ENCODE measurements around the gene FANK1. TPM values are rescaled to one million over a fixed set of nuclear protein-coding genes. Genes with fewer than 3 reads are reported as not detected.

FANK1 gene
- total RNA-seq, 1 experiment from 2014 or later = 2.5 TPM

- Mint-ChIP-seq H3K27ac (ENCODE audit: low read depth, unreplicated experiment) (no peak overlapping the region), H3K4me1 (ENCODE audit: insufficient read depth, unreplicated experiment) (no peaks in the 10 kb centered on the region), H3K27me3 (ENCODE audit: insufficient read depth, unreplicated experiment) (no peaks in the 10 kb centered on the region), H3K4me3 (ENCODE audit: unreplicated experiment) (no peak overlapping the region), H3K9me3 (ENCODE audit: unreplicated experiment) (no peaks in the 10 kb centered on the region), H3K36me3 (ENCODE audit: insufficient read depth, unreplicated experiment) (peaks cover 40% of the 10 kb centered on the region)
- ChIA-PET POLR2A (no interaction called here), CTCF (no interaction called here)
- no peak for DNase-seq (ENCODE audit: unreplicated experiment)
- intact Hi-C loops (cut with micrococcal nuclease) = no loop called here
- BruUV-seq (replicated peaks) = no TSS peak
- no peak for TF ChIP-seq CTCF (IDR thresholded peaks at IDR 0.05; ENCODE audit: unreplicated experiment)
Measured at GRCh38 chr10:125859128-125859817, 37.1 kb upstream of the FANK1 start.

DNA sequence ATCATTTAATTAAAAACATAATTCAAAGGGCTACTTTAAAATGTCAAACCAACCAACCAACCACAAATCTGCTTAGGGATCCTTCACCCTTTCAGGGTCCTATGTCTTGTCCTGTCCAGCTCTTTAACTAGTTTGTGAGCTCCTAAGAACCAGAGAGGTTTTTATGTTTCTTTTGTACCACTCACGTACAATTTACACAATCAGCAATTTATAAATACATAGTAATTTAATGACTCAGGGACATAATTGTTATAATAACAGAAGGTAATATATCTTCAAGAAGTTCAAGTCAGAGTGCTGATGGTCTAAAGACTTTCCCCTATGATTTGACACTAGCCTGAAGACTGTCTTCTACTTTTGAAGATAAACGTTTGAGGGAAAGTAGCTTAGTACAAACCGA, 31.2 kb upstream of the FANK1 start:
- no TSS peak for BruUV-seq (replicated peaks)
- H3K36me3 Mint-ChIP-seq (ENCODE audit: insufficient read depth, unreplicated experiment) = peaks cover 35% of the 10 kb centered on the region
- H3K4me3 Mint-ChIP-seq (ENCODE audit: unreplicated experiment) = no peak overlapping the region
- no peak overlapping the region for H3K27ac Mint-ChIP-seq (ENCODE audit: low read depth, unreplicated experiment)
- no peak for DNase-seq (ENCODE audit: unreplicated experiment)
- ChIA-PET CTCF (interaction anchor here (0.7 to 3.6 kb wide), 5 partner anchors 9 to 638 kb away, joined by 3 to 13 read pairs (median 4); no protein-coding TSS in a partner anchor), POLR2A (interaction anchor here (1.2 to 1.6 kb wide), 2 partner anchors 8 to 28 kb away, joined by 4 read pairs; no protein-coding TSS in a partner anchor)
- no peaks in the 10 kb centered on the region for H3K9me3 Mint-ChIP-seq (ENCODE audit: unreplicated experiment)
- H3K27me3 Mint-ChIP-seq (ENCODE audit: insufficient read depth, unreplicated experiment) = no peaks in the 10 kb centered on the region
- H3K4me1 Mint-ChIP-seq (ENCODE audit: insufficient read depth, unreplicated experiment) = peaks cover 9% of the 10 kb centered on the region
- intact Hi-C loops (cut with micrococcal nuclease) = no loop called here
- TF ChIP-seq CTCF (IDR thresholded peaks at IDR 0.05; ENCODE audit: unreplicated experiment) = no peak

DNA sequence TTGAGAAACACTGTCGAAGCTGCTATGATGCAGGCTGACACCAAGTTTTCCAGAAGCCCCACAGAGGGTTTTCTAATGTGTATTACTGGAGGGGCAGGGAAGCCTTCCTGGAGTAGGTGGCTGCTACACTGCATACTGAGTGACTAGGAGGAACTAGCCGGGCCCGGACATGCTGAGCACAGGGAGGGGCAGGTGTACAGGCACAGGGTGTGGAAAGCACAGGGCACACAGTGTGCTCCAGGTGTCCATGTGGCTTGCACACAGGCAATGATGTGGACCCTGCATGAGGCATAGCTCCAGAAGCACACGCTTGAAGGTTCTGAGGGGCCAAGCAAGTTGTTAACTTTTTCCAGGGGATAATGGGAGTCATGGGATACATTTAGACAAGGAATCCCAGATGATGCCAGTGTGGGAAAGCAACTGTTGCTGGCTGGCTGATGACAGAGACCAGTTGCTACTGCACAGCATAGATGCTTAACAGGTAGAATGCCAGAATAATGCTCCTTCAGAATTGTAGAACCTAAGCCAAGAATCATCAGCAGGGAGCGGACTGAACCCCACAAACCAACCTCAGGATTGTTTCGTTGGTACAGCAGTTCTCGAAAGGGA, 29.8 kb upstream of the FANK1 start:
- H3K9me3 Mint-ChIP-seq (ENCODE audit: unreplicated experiment) = no peaks in the 10 kb centered on the region
- ChIA-PET CTCF (interaction anchor here (0.5 to 2.2 kb wide), 4 partner anchors 17 to 1293 kb away, joined by 3 to 6 read pairs (median 4); no protein-coding TSS in a partner anchor), POLR2A (interaction anchor here (0.6 to 1.2 kb wide), 4 partner anchors 9 to 31 kb away, joined by 3 to 5 read pairs (median 4); no protein-coding TSS in a partner anchor)
- H3K36me3 Mint-ChIP-seq (ENCODE audit: insufficient read depth, unreplicated experiment) = peaks cover 32% of the 10 kb centered on the region
- intact Hi-C loops (cut with micrococcal nuclease) = no loop called here
- H3K27ac Mint-ChIP-seq (ENCODE audit: low read depth, unreplicated experiment) = peak overlapping the region; percentile 27
- DNase-seq (ENCODE audit: unreplicated experiment) = peak; percentile 9
- TF ChIP-seq CTCF (IDR thresholded peaks at IDR 0.05; ENCODE audit: unreplicated experiment) = no peak
- H3K4me3 Mint-ChIP-seq (ENCODE audit: unreplicated experiment) = peak overlapping the region; percentile 20
- peaks cover 9% of the 10 kb centered on the region for H3K4me1 Mint-ChIP-seq (ENCODE audit: insufficient read depth, unreplicated experiment)
- H3K27me3 Mint-ChIP-seq (ENCODE audit: insufficient read depth, unreplicated experiment) = no peaks in the 10 kb centered on the region
- no TSS peak for BruUV-seq (replicated peaks)

DNA sequence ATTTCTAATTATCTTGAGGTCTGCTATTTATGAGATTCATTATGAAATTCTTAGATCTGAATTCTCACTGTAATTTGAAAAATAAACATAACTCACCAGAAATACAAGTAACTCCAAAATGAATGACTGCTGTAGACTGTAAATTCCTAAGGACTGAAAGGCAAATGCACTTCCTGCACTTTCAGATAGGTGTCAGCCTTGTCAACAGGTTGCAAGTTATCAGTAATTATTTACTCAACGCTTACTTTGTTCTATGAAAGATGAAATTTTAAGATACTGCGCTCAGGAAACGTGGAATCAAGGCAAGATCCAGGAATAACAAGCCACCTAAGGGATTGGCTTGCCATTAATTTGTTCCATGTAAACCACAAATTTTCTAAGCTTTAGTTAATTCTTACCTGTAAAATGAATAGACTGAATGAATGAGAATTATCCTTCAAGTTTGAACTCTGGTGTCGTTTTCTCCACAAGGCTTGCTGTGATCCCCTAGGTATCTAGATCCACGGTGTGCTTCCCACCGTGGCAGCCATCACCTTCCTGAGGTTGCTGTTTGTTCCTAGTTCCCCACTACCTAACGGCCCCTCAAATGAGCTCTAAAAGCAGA, 27.9 kb upstream of the FANK1 start:
- Mint-ChIP-seq H3K9me3 (ENCODE audit: unreplicated experiment) (no peaks in the 10 kb centered on the region), H3K27me3 (ENCODE audit: insufficient read depth, unreplicated experiment) (no peaks in the 10 kb centered on the region), H3K4me1 (ENCODE audit: insufficient read depth, unreplicated experiment) (peaks cover 9% of the 10 kb centered on the region), H3K4me3 (ENCODE audit: unreplicated experiment) (no peak overlapping the region), H3K27ac (ENCODE audit: low read depth, unreplicated experiment) (no peak overlapping the region), H3K36me3 (ENCODE audit: insufficient read depth, unreplicated experiment) (peaks cover 32% of the 10 kb centered on the region)
- peak; percentile 89 for TF ChIP-seq CTCF (IDR thresholded peaks at IDR 0.05; ENCODE audit: unreplicated experiment)
- intact Hi-C loops (cut with micrococcal nuclease) = loop anchor here (1.0 to 2.0 kb wide), 4 partner anchors 66 to 636 kb away; no protein-coding TSS in a partner anchor
- DNase-seq (ENCODE audit: unreplicated experiment) = peak; percentile 57
- POLR2A ChIA-PET = interaction anchor here (0.6 to 1.3 kb wide), 3 partner anchors 11 to 94 kb away, joined by 3 to 4 read pairs (median 4); no protein-coding TSS in a partner anchor
- CTCF ChIA-PET = interaction anchor here (0.6 to 4.7 kb wide), 25 partner anchors 11 to 1185 kb away, joined by 3 to 37 read pairs (median 3); partner anchors contain the start of gene DHX32
- no TSS peak for BruUV-seq (replicated peaks)
